H1 (cell line): Measurements from ENCODE around the gene CASTOR1. TPM values are rescaled to one million over a fixed set of nuclear protein-coding genes. Genes with fewer than 3 reads are reported as not detected.

Experiments
- CTCF ChIA-PET: fragments of 300-600 bp; sonication (Branson Sonifier 250); formaldehyde crosslinking; loops from one replicate; lab custom pipeline; 2021; ENCODE audit not compliant: partially characterized antibody; lab: Charles Lee
- POLR2A ChIA-PET: fragments of 300-600 bp; sonication (Branson Sonifier 250); formaldehyde crosslinking; loops from one replicate; lab custom pipeline; 2021; ENCODE audit warnings: inconsistent platforms; ENCODE audit not compliant: partially characterized antibody; lab: Charles Lee
- DNase-seq, 2 experiments: peaks; one replicate each; pipeline versions ENCODE4 v3.0.0 to v3.0.0-alpha.2; 2010 to 2022; ENCODE audit warnings: low spot score in 2 of 2, low read depth in 1 of 2, mixed read lengths in 1 of 2
- FAIRE-seq: peaks from 2 replicates; lab custom pipeline; 2011; peaks lifted over from hg19 to GRCh38; lab: Jason Lieb, UNC
- H2AFZ ChIP-seq: 2 replicates; pipeline ENCODE4 v1.8.1; 2012; ENCODE audit warnings: low read length, inconsistent platforms
- H2AK5ac ChIP-seq: 2 replicates; pipeline ENCODE4 v1.6.1; 2013; ENCODE audit warnings: low read depth, low read length
- H2BK120ac ChIP-seq: replicated peaks from 2 replicates; pipeline ENCODE3; 2013; ENCODE audit warnings: low read depth, low read length, inconsistent platforms
- H2BK12ac ChIP-seq: 2 replicates; pipeline ENCODE4 v1.6.1; 2013; ENCODE audit warnings: low read depth, low read length
- H2BK15ac ChIP-seq: 2 replicates; pipeline ENCODE4 v1.6.1; 2013; ENCODE audit warnings: low read length
- H2BK20ac ChIP-seq: 2 replicates; pipeline ENCODE4 v1.6.1; 2013; ENCODE audit warnings: low read length
- H2BK5ac ChIP-seq: 2 replicates; pipeline ENCODE4 v1.6.1; 2013; ENCODE audit warnings: low read depth, low read length
- H3K14ac ChIP-seq: 2 replicates; pipeline ENCODE4 v1.6.1; 2013; ENCODE audit warnings: inconsistent platforms; ENCODE audit not compliant: insufficient read length
- H3K18ac ChIP-seq: 2 replicates; pipeline ENCODE4 v1.6.1; 2013; ENCODE audit warnings: low read length; ENCODE audit errors: extremely low read depth
- H3K23ac ChIP-seq: 2 replicates; pipeline ENCODE4 v1.6.1; 2013; ENCODE audit warnings: inconsistent platforms; ENCODE audit not compliant: insufficient read length
- H3K23me2 ChIP-seq: 2 replicates; pipeline ENCODE4 v1.6.1; 2013; ENCODE audit warnings: low read depth, low read length
- H3K27ac ChIP-seq: 2 replicates; pipeline ENCODE4 v1.6.1; 2011; ENCODE audit warnings: low read depth, low read length, inconsistent platforms
- H3K27me3 ChIP-seq, 4 experiments: replicated peaks in 1 of 4; 1 replicate in 1 of 4; 2 replicates in 3 of 4; pipeline versions ENCODE4 v1.6.1 to v1.8.1; 2011 to 2013; ENCODE audit warnings: low read length in 3 of 4, mild to moderate bottlenecking in 3 of 4, inconsistent platforms in 2 of 4, mixed read lengths in 2 of 4, moderate library complexity in 1 of 4; ENCODE audit not compliant: control insufficient read depth in 3 of 4, insufficient read depth in 3 of 4; ENCODE audit errors: extremely low read depth in 1 of 4
- H3K36me3 ChIP-seq, 4 experiments: 2 replicates each; pipeline versions ENCODE4 v1.6.1 to v1.8.1; 2011 to 2013; ENCODE audit warnings: mild to moderate bottlenecking in 4 of 4, low read length in 3 of 4, moderate library complexity in 2 of 4, control low read depth in 1 of 4, inconsistent platforms in 1 of 4; ENCODE audit not compliant: insufficient read depth in 4 of 4, control insufficient read depth in 2 of 4
- H3K4ac ChIP-seq: replicated peaks from 2 replicates; pipeline ENCODE3; 2013; ENCODE audit warnings: low read length, low read depth, mixed read lengths, inconsistent platforms; ENCODE audit not compliant: insufficient read length
- H3K4me1 ChIP-seq, 4 experiments: replicated peaks in 1 of 4; 1 replicate in 1 of 4; 2 replicates in 3 of 4; pipeline versions ENCODE4 v1.6.1 to v1.8.1; 2011 to 2013; ENCODE audit warnings: low read length in 3 of 4, inconsistent platforms in 2 of 4, mixed read lengths in 1 of 4; ENCODE audit not compliant: insufficient read depth in 4 of 4, control insufficient read depth in 3 of 4
- H3K4me2 ChIP-seq, 2 experiments: 2 replicates each; pipeline versions ENCODE4 v1.6.1 to v1.8.1; 2011 to 2013; ENCODE audit warnings: low read depth in 2 of 2, low read length in 2 of 2, control low read depth in 1 of 2, inconsistent platforms in 1 of 2, mild to moderate bottlenecking in 1 of 2; ENCODE audit not compliant: insufficient read depth in 1 of 2
- H3K4me3 ChIP-seq, 4 experiments: fragments of 200-600, 300-600 bp in 1 of 4; sonication (generic), shearing (Covaris generic), sonication (Bioruptor Twin) in 1 of 4; 2 replicates each; pipeline versions ENCODE4 v1.5.1 to v1.8.1; 2011 to 2016; ENCODE audit warnings: low read length in 4 of 4, low read depth in 3 of 4, control low read depth in 2 of 4, inconsistent platforms in 2 of 4, mild to moderate bottlenecking in 2 of 4, mixed read lengths in 1 of 4, moderate library complexity in 1 of 4; ENCODE audit not compliant: insufficient read depth in 2 of 4; ENCODE audit errors: extremely low read depth in 1 of 4
- H3K56ac ChIP-seq: replicated peaks from 2 replicates; pipeline ENCODE3; 2013; ENCODE audit warnings: low read depth, mild to moderate bottlenecking, mixed read lengths, low read length, inconsistent platforms; ENCODE audit not compliant: insufficient read length
- H3K79me1 ChIP-seq: 2 replicates; pipeline ENCODE4 v1.6.1; 2013; ENCODE audit warnings: low read depth, low read length, control low read depth
- H3K79me2 ChIP-seq, 2 experiments: 2 replicates each; pipeline versions ENCODE4 v1.6.1 to v1.8.1; 2012 to 2013; ENCODE audit warnings: low read length in 2 of 2, mild to moderate bottlenecking in 2 of 2, inconsistent platforms in 1 of 2; ENCODE audit not compliant: insufficient read depth in 2 of 2, control insufficient read depth in 1 of 2
- H3K9ac ChIP-seq, 4 experiments: replicated peaks in 1 of 4; 1 replicate in 1 of 4; 2 replicates in 3 of 4; pipeline versions ENCODE4 v1.6.1 to v1.8.1; 2011 to 2013; ENCODE audit warnings: low read depth in 3 of 4, low read length in 3 of 4, control low read depth in 2 of 4, mild to moderate bottlenecking in 2 of 4, moderate library complexity in 2 of 4, inconsistent platforms in 1 of 4; ENCODE audit errors: extremely low read depth in 1 of 4
- H3K9me3 ChIP-seq, 2 experiments: 2 replicates each; pipeline versions ENCODE4 v1.6.1 to v1.8.1; 2012 to 2013; ENCODE audit warnings: mild to moderate bottlenecking in 2 of 2, moderate library complexity in 2 of 2, control low read depth in 1 of 2, inconsistent platforms in 1 of 2, low read depth in 1 of 2, low read length in 1 of 2, mixed read lengths in 1 of 2; ENCODE audit not compliant: insufficient read depth in 2 of 2
- H4K20me1 ChIP-seq, 2 experiments: replicated peaks in 1 of 2; 2 replicates each; pipeline versions ENCODE3 to v1.8.1; 2011 to 2013; ENCODE audit warnings: inconsistent platforms in 2 of 2, low read length in 2 of 2, mild to moderate bottlenecking in 1 of 2; ENCODE audit not compliant: insufficient read depth in 2 of 2, control insufficient read depth in 1 of 2
- H4K5ac ChIP-seq: 2 replicates; pipeline ENCODE4 v1.6.1; 2013; ENCODE audit warnings: low read length, low read depth, mixed read lengths, inconsistent platforms; ENCODE audit not compliant: insufficient read length
- H4K8ac ChIP-seq: 2 replicates; pipeline ENCODE4 v1.8.0; 2013; ENCODE audit warnings: mild to moderate bottlenecking, moderate library complexity, low read length, inconsistent platforms; ENCODE audit not compliant: insufficient read depth; ENCODE audit errors: extremely low read depth
- H4K91ac ChIP-seq: replicated peaks from 2 replicates; pipeline ENCODE3; 2013; ENCODE audit warnings: low read length, mixed read lengths, inconsistent platforms; ENCODE audit not compliant: insufficient read length
- ASH2L ChIP-seq: fragments of 200-600, 300-600 bp; sonication (generic); IDR thresholded peaks from one replicate; pipeline ENCODE4 v1.7.1; 2017; ENCODE audit warnings: low read length
- CBX8 ChIP-seq: fragments of 300-800, 300-1000 bp; sonication (generic); IDR thresholded peaks from 2 replicates; pipeline ENCODE4 v1.7.1; 2016; ENCODE audit warnings: low read depth, low read length, borderline replicate concordance
- CREB1 ChIP-seq: IDR thresholded peaks from 2 replicates; pipeline ENCODE4 v1.6.1; 2012; ENCODE audit warnings: inconsistent platforms
- EGR1 ChIP-seq: IDR thresholded peaks from 2 replicates; pipeline ENCODE4 v1.6.1; 2011; ENCODE audit warnings: low read depth, low read length, borderline replicate concordance
- EZH2 ChIP-seq: fragments of 200-600 bp; sonication (generic); IDR thresholded peaks from 2 replicates; pipeline ENCODE4 v1.7.1; 2012; ENCODE audit warnings: low read depth, mild to moderate bottlenecking, moderate library complexity, low read length, inconsistent platforms; ENCODE audit not compliant: severe bottlenecking
- GABPA ChIP-seq: IDR thresholded peaks from 2 replicates; pipeline ENCODE4 v1.6.1; 2011; ENCODE audit warnings: mild to moderate bottlenecking, low read length, moderate library complexity, borderline replicate concordance; ENCODE audit not compliant: insufficient read depth
- HDAC2 ChIP-seq, 2 experiments: fragments of 300-600 bp in 1 of 2; sonication (generic) in 1 of 2; IDR thresholded peaks; 2 replicates each; pipeline ENCODE4 v1.6.1; 2011 to 2012; ENCODE audit warnings: low read depth in 2 of 2, low read length in 2 of 2, mild to moderate bottlenecking in 2 of 2, moderate library complexity in 2 of 2, borderline replicate concordance in 1 of 2, inconsistent platforms in 1 of 2
- JUN ChIP-seq: IDR thresholded peaks from 2 replicates; pipeline ENCODE4 v1.6.1; 2011; ENCODE audit warnings: low read depth, mild to moderate bottlenecking, improper control_type of control experiment, low read length
- JUND ChIP-seq: IDR thresholded peaks from 2 replicates; pipeline ENCODE4 v1.6.1; 2011; ENCODE audit warnings: mild to moderate bottlenecking, improper control_type of control experiment, low read length
- POLR2A ChIP-seq, 2 experiments: IDR thresholded peaks; 1 replicate in 1 of 2; 2 replicates in 1 of 2; pipeline ENCODE4 v1.6.1; 2011; ENCODE audit warnings: low read depth in 2 of 2, low read length in 2 of 2, mild to moderate bottlenecking in 2 of 2; ENCODE audit errors: control extremely low read depth in 1 of 2
- POU5F1 ChIP-seq: IDR thresholded peaks from 2 replicates; pipeline ENCODE4 v1.6.1; 2011; ENCODE audit warnings: low read depth, mild to moderate bottlenecking, low read length, moderate library complexity
- SIN3A ChIP-seq, 2 experiments: IDR thresholded peaks in 1 of 2; conservative IDR thresholded peaks in 1 of 2; 2 replicates each; pipeline ENCODE4 v1.6.1; 2011 to 2012; ENCODE audit warnings: low read length in 2 of 2, improper control_type of control experiment in 1 of 2, low read depth in 1 of 2, mild to moderate bottlenecking in 1 of 2
- SP2 ChIP-seq: IDR thresholded peaks from 2 replicates; pipeline ENCODE4 v1.6.1; 2012; ENCODE audit warnings: mild to moderate bottlenecking, low read length, inconsistent platforms
- YY1 ChIP-seq: IDR thresholded peaks from 2 replicates; pipeline ENCODE4 v1.6.1; 2011; ENCODE audit warnings: low read depth, mild to moderate bottlenecking, low read length
- ZNF274 ChIP-seq: IDR thresholded peaks from 2 replicates; pipeline ENCODE4 v1.7.0; 2012; ENCODE audit warnings: low read length, borderline replicate concordance; ENCODE audit errors: extremely low read depth
- WGBS, 2 experiments: shearing (Covaris generic) in 1 of 2; methylation state at CpG; one replicate each; pipeline versions ENCODE4 v1.1.6 to v1.1.7; 2013 to 2015; ENCODE audit warnings: low lambda C conversion rate in 2 of 2, mixed read lengths in 2 of 2, inconsistent platforms in 1 of 2, low coverage in 1 of 2, missing lambda C conversion rate in 1 of 2; ENCODE audit not compliant: insufficient replicate concordance in 2 of 2, insufficient coverage in 1 of 2, insufficient read length in 1 of 2; ENCODE audit errors: extremely low coverage in 1 of 2, missing lambda C conversion rate in 1 of 2; 5-methylcytosine and 5-hydroxymethylcytosine counted together
- polyA plus RNA-seq, 7 experiments: library from polyadenylated mRNA; depleted of rRNA in 3 of 7; stranded (reverse) in 5 of 7; unstranded in 2 of 7; fragments of >200 nt in 5 of 7; fragments of 200-250 nt in 2 of 7; gene quantifications; 1 replicate in 5 of 7; 2 replicates in 1 of 7; 4 replicates in 1 of 7; pipeline versions ENCODE4 v1.2.1 to v1.2.3, GENCODE V29; 2011 to 2013; ENCODE audit warnings: missing spikeins in 2 of 7, mixed read lengths in 2 of 7
- total RNA-seq: library from RNA; stranded (reverse); fragmentation: NEBNext Ultra II Directional; extraction: Animal tissue kit (Norgen Biotek cat#: 25700); gene quantifications from 2 replicates; pipeline ENCODE4 v1.2.1, GENCODE V29; 2021

Gene CASTOR1
- total and polyA plus RNA-seq, 2 of the 8 experiments (the other 6 are each of a cell fraction or from before 2014, with no cell fraction given) = 10.3 to 36.0 TPM

DNA sequence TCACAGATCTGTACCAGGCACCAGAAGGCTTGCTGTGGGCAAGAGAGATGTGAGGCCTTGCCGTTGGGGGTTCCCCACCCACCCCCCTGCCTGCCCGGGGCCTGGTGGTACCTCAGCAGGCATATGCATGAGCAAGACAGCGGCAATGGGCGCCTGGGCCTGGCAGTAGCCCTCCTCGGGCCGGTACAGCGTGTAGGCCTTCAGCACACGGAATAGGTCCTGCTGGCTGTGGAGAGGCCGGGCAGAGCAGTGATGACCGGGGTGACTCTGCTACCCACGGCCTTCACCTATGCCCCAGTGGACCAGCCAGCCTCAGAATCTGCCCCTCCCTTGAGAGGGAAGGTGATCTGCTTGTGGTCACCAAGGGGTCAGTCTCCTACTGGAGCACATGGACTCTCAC, 5.5 kb upstream of the CASTOR1 start:
- WGBS, 2 experiments = 95% methylated on average over 11 of the region's 11 CpGs; no CpG with 5 or more reads in 1 of the 2 experiments
- no peak overlapping the region for H2BK5ac ChIP-seq
- CTCF ChIA-PET = interaction anchor here (1.9 to 5.7 kb wide), 2 partner anchors 19 to 33 kb away, joined by 4 to 26 read pairs; partner anchors contain the start of gene TBC1D10A
- H3K36me3 ChIP-seq = no peaks in the 10 kb centered on the region
- POLR2A ChIA-PET = interaction anchor here (1.3 kb wide), 1 partner anchor 62 kb away, joined by 3 read pairs; the partner anchor contains the start of gene SF3A1
- H2BK20ac ChIP-seq = no peak overlapping the region
- no peaks in the 10 kb centered on the region for H3K9me3 ChIP-seq
- H3K27me3 ChIP-seq = no peaks in the 10 kb centered on the region
- no peak overlapping the region for H2AK5ac ChIP-seq
- no peak overlapping the region for H4K91ac ChIP-seq
- DNase-seq = no peak
- H3K9ac ChIP-seq = no peak overlapping the region
- no peak overlapping the region for H3K4me2 ChIP-seq
- H3K4me1 ChIP-seq = peaks cover 0 to 10% (median 7%) of the 10 kb centered on the region in 4 experiments; a peak in 6 of 7 replicates
- no peak overlapping the region for H3K56ac ChIP-seq
- no peak overlapping the region for H3K4ac ChIP-seq
- H3K14ac ChIP-seq = no peak overlapping the region
- no peaks in the 10 kb centered on the region for H3K79me2 ChIP-seq
- no peak overlapping the region for H4K8ac ChIP-seq
- no peak overlapping the region for H3K18ac ChIP-seq
- FAIRE-seq = no peak
- H3K79me1 ChIP-seq = no peaks in the 10 kb centered on the region
- H3K4me3 ChIP-seq = no peak overlapping the region
- H3K23me2 ChIP-seq = peaks cover under 1% of the 10 kb centered on the region; the same call in 1 of the 2 replicates
- no peak overlapping the region for H2BK12ac ChIP-seq
- no peak overlapping the region for H2BK15ac ChIP-seq
- H2AFZ ChIP-seq = no peak overlapping the region
- no peak overlapping the region for H3K27ac ChIP-seq
- H3K23ac ChIP-seq = no peak overlapping the region
- no peaks in the 10 kb centered on the region for H4K20me1 ChIP-seq
- no peak overlapping the region for H2BK120ac ChIP-seq
- no peak overlapping the region for H4K5ac ChIP-seq
- TF ChIP-seq EZH2 (no peak), ZNF274 (no peak), YY1 (no peak), JUND (no peak), JUN (no peak), HDAC2 (IDR thresholded peaks at IDR 0.05; ENCODE audit: borderline replicate concordance in 1 of 2, low read depth in 2 of 2, low read length in 2 of 2) (no peak), CREB1 (no peak), POU5F1 (no peak), GABPA (no peak), CBX8 (no peak), EGR1 (no peak), ASH2L (no peak), SIN3A (conservative IDR thresholded peaks at IDR 0.05 in 1 of 2, IDR thresholded peaks at IDR 0.05 in 1 of 2; ENCODE audit: low read depth in 1 of 2, low read length in 2 of 2) (no peak), SP2 (no peak), POLR2A (IDR thresholded peaks at IDR 0.05; ENCODE audit: control extremely low read depth in 1 of 2, low read depth in 2 of 2, low read length in 2 of 2) (no peak)
